Peyer's patch (tissue), 4 donors: ENCODE data around the gene CMKLR1. TPM values are rescaled to one million over a fixed set of nuclear protein-coding genes. Genes with fewer than 3 reads are reported as not detected.

Experiments used
- DNase-seq, 3 donors: peaks; one replicate each; pipeline ENCODE4 v3.0.0-alpha.2; 2017 to 2019
- H3K27ac ChIP-seq, 4 donors: fragments of 200-600 bp; sonication (generic); one replicate each; pipeline ENCODE4 v1.5.1; 2016 to 2019
- H3K27me3 ChIP-seq, 2 donors: fragments of 200-600 bp; sonication (generic); one replicate each; pipeline ENCODE4 v1.5.1; 2019
- H3K36me3 ChIP-seq, 3 donors: fragments of 200-600 bp; sonication (generic); one replicate each; pipeline ENCODE4 v1.5.1; 2016 to 2019
- H3K4me1 ChIP-seq, 4 donors: fragments of 200-600 bp; sonication (generic); one replicate each; pipeline ENCODE4 v1.5.1; 2016 to 2019
- H3K4me3 ChIP-seq, 4 donors: fragments of 200-600 bp; sonication (generic); 1 replicate in 3 of 4; 2 replicates in 1 of 4; pipeline ENCODE4 v1.5.1; 2016 to 2019; ENCODE audit warnings: mild to moderate bottlenecking in 1 of 4
- H3K9me3 ChIP-seq, 4 donors: fragments of 200-600 bp; sonication (generic); one replicate each; pipeline ENCODE4 v1.5.1; 2016 to 2019; ENCODE audit warnings: mild to moderate bottlenecking in 1 of 4
- POLR2A ChIP-seq, 2 donors: fragments of 450-650 bp; IDR thresholded peaks; one replicate each; pipeline ENCODE4 v1.5.1; 2017; ENCODE audit warnings: antibody characterized with exemption in 2 of 2, mild to moderate bottlenecking in 2 of 2, moderate library complexity in 2 of 2
- total RNA-seq, 4 donors: library from RNA; depleted of rRNA; stranded (reverse); fragments of >200 nt; gene quantifications; one replicate each; pipeline ENCODE4 v1.1.0, GENCODE V29; 2016
- TF ChIP-seq, protein P1 (sequence below), 6 experiments: fragments of 450-650 bp in 4 of 6; fragments of 200-600 bp in 2 of 6; sonication (generic) in 1 of 6; IDR thresholded peaks; one replicate each; pipeline ENCODE4 v1.5.1; 2017 to 2019; ENCODE audit warnings: antibody characterized with exemption in 6 of 6, mild to moderate bottlenecking in 3 of 6, moderate library complexity in 1 of 6

Gene CMKLR1
- total RNA-seq, 4 donors from 2014 or later = 1.1 to 18.2 (median 4.1) TPM

GRCh38 chr12:108282676-108283075 lies 56.4 kb downstream of the CMKLR1 start:
- no peak for TF ChIP-seq POLR2A (IDR thresholded peaks at IDR 0.05)
- TF ChIP-seq, protein P1, sequence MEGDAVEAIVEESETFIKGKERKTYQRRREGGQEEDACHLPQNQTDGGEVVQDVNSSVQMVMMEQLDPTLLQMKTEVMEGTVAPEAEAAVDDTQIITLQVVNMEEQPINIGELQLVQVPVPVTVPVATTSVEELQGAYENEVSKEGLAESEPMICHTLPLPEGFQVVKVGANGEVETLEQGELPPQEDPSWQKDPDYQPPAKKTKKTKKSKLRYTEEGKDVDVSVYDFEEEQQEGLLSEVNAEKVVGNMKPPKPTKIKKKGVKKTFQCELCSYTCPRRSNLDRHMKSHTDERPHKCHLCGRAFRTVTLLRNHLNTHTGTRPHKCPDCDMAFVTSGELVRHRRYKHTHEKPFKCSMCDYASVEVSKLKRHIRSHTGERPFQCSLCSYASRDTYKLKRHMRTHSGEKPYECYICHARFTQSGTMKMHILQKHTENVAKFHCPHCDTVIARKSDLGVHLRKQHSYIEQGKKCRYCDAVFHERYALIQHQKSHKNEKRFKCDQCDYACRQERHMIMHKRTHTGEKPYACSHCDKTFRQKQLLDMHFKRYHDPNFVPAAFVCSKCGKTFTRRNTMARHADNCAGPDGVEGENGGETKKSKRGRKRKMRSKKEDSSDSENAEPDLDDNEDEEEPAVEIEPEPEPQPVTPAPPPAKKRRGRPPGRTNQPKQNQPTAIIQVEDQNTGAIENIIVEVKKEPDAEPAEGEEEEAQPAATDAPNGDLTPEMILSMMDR (IDR thresholded peaks at IDR 0.05) = no peak
- Histone ChIP-seq H3K27ac (no peak overlapping the region), H3K4me3 (no peak overlapping the region), H3K9me3 (no peaks in the 10 kb centered on the region), H3K4me1 (no peaks in the 10 kb centered on the region), H3K36me3 (no peaks in the 10 kb centered on the region), H3K27me3 (no peaks in the 10 kb centered on the region)
- DNase-seq = peak in 1 of 3 donors; percentile 5

GRCh38 chr12:108282160-108282559 lies 57.0 kb downstream of the CMKLR1 start:
- H3K9me3 ChIP-seq = no peaks in the 10 kb centered on the region
- H3K27ac ChIP-seq = no peak overlapping the region
- no peaks in the 10 kb centered on the region for H3K4me1 ChIP-seq
- no peak overlapping the region for H3K4me3 ChIP-seq
- H3K36me3 ChIP-seq = no peaks in the 10 kb centered on the region
- DNase-seq = no peak
- TF ChIP-seq, protein P1 (IDR thresholded peaks at IDR 0.05) = no peak
- TF ChIP-seq POLR2A (IDR thresholded peaks at IDR 0.05) = no peak
- no peaks in the 10 kb centered on the region for H3K27me3 ChIP-seq

- H3K27me3 ChIP-seq = no peaks in the 10 kb centered on the region
- H3K27ac ChIP-seq = no peak overlapping the region
- H3K4me3 ChIP-seq = no peak overlapping the region
- H3K36me3 ChIP-seq = no peaks in the 10 kb centered on the region
- DNase-seq = no peak
- no peaks in the 10 kb centered on the region for H3K4me1 ChIP-seq
- no peak for TF ChIP-seq POLR2A (IDR thresholded peaks at IDR 0.05)
- TF ChIP-seq, protein P1 (IDR thresholded peaks at IDR 0.05) = no peak
- no peaks in the 10 kb centered on the region for H3K9me3 ChIP-seq
Observed at GRCh38 chr12:108277613-108278012, 61.5 kb downstream of the CMKLR1 start.

- Histone ChIP-seq H3K27ac (no peak overlapping the region), H3K4me3 (no peak overlapping the region), H3K36me3 (no peaks in the 10 kb centered on the region), H3K4me1 (no peaks in the 10 kb centered on the region), H3K27me3 (no peaks in the 10 kb centered on the region), H3K9me3 (no peaks in the 10 kb centered on the region)
- TF ChIP-seq POLR2A (IDR thresholded peaks at IDR 0.05) = no peak
- TF ChIP-seq, protein P1 (IDR thresholded peaks at IDR 0.05) = no peak
- no peak for DNase-seq
Observed at GRCh38 chr12:108273217-108273616, 65.9 kb downstream of the CMKLR1 start.

GRCh38 chr12:108271951-108272872 lies 66.9 kb downstream of the CMKLR1 start:
- H3K36me3 ChIP-seq = no peaks in the 10 kb centered on the region
- no peak for DNase-seq

More at GRCh38 chr12:108271951-108272872, 66.9 kb downstream of the CMKLR1 start:
- no peaks in the 10 kb centered on the region for H3K27me3 ChIP-seq
- no peak overlapping the region for H3K27ac ChIP-seq
- TF ChIP-seq POLR2A (IDR thresholded peaks at IDR 0.05) = no peak
- TF ChIP-seq, protein P1 (IDR thresholded peaks at IDR 0.05) = no peak
- no peaks in the 10 kb centered on the region for H3K4me1 ChIP-seq
- H3K4me3 ChIP-seq = no peak overlapping the region
- no peaks in the 10 kb centered on the region for H3K9me3 ChIP-seq
